HepG2 (cell line): ENCODE data around the gene CDC42SE1. TPM values are rescaled to one million over a fixed set of nuclear protein-coding genes. Genes with fewer than 3 reads are reported as not detected.

Experiments used
- AKAP8 ChIP-seq: sonication (generic); formaldehyde crosslinking; IDR thresholded peaks from 2 replicates; pipeline ENCODE4 v1.5.1; 2020; ENCODE audit warnings: mild to moderate bottlenecking, missing genetic modification reagents
- ARHGAP35 ChIP-seq: sonication (generic); formaldehyde crosslinking; IDR thresholded peaks from 2 replicates; pipeline ENCODE4 v1.9.0; 2022; ENCODE audit warnings: mild to moderate bottlenecking, inconsistent platforms, moderate library complexity, missing genetic modification reagents, borderline replicate concordance
- BCL6 ChIP-seq: IDR thresholded peaks from 2 replicates; pipeline ENCODE4 v1.6.1; 2016; ENCODE audit warnings: missing genetic modification reagents, missing compliant biosample characterization
- FOXO1 ChIP-seq: sonication (generic); formaldehyde crosslinking; IDR thresholded peaks from 2 replicates; pipeline ENCODE4 v1.4.0; 2020; ENCODE audit warnings: missing genetic modification reagents
- FOXO4 ChIP-seq: sonication (generic); formaldehyde crosslinking; conservative IDR thresholded peaks from 2 replicates; pipeline ENCODE4 v1.8.1; 2023; ENCODE audit warnings: missing genetic modification reagents
- ISL2 ChIP-seq: sonication (generic); formaldehyde crosslinking; IDR thresholded peaks from 2 replicates; pipeline ENCODE4 v1.5.0; 2020; ENCODE audit warnings: missing genetic modification reagents
- MBNL3 ChIP-seq: fragments of 250-450 bp; sonication (Bioruptor Pico); conservative IDR thresholded peaks from 2 replicates; pipeline ENCODE4 v1.8.0; 2022; ENCODE audit warnings: mild to moderate bottlenecking, inconsistent platforms
- SCMH1 ChIP-seq: sonication (generic); formaldehyde crosslinking; IDR thresholded peaks from 2 replicates; pipeline ENCODE4 v1.9.0; 2021; ENCODE audit warnings: missing genetic modification reagents, mild to moderate bottlenecking, borderline replicate concordance
- STAT5B ChIP-seq: sonication (generic); formaldehyde crosslinking; IDR thresholded peaks from 2 replicates; pipeline ENCODE4 v1.4.0; 2020; ENCODE audit warnings: missing genetic modification reagents
- TEAD3 ChIP-seq: optimal IDR thresholded peaks from 2 replicates; pipeline ENCODE3; 2016; ENCODE audit warnings: borderline replicate concordance
- ZBTB10 ChIP-seq: sonication (generic); formaldehyde crosslinking; IDR thresholded peaks from 2 replicates; pipeline ENCODE4 v1.4.0; 2020; ENCODE audit warnings: missing genetic modification reagents, borderline replicate concordance
- ZBTB7A ChIP-seq: sonication (generic); formaldehyde crosslinking; IDR thresholded peaks from 2 replicates; pipeline ENCODE4 v1.8.0; 2022; ENCODE audit warnings: mild to moderate bottlenecking, missing genetic modification reagents
- ZBTB7B ChIP-seq: sonication (generic); formaldehyde crosslinking; IDR thresholded peaks from 2 replicates; pipeline ENCODE4 v1.4.0; 2020; ENCODE audit warnings: missing genetic modification reagents
- ZFP1 ChIP-seq: IDR thresholded peaks from 2 replicates; pipeline ENCODE4 v1.6.1; 2016
- polyA plus RNA-seq, 8 experiments: library from polyadenylated mRNA; depleted of rRNA in 3 of 8; stranded (reverse) in 7 of 8; unstranded in 1 of 8; fragments of >200 nt; fragmentation: Illumina TruSeq in 4 of 8; extraction: Trizol in 4 of 8; gene quantifications; 2 replicates each; pipeline versions ENCODE4 v1.2.1 to v1.2.3, GENCODE V29; 2011 to 2016; ENCODE audit warnings: low read depth in 4 of 8, missing spikeins in 1 of 8, mixed read lengths in 1 of 8; ENCODE audit not compliant: insufficient read depth in 1 of 8
- total RNA-seq, 5 experiments: library from RNA; depleted of rRNA; stranded (reverse); fragments of >200 nt; fragmentation: Illumina TruSeq; extraction: Trizol; gene quantifications; 2 replicates each; pipeline ENCODE4 v1.2.3, GENCODE V29; 2016; ENCODE audit warnings: low read depth in 1 of 5
- TF ChIP-seq, protein P1 (sequence below): sonication (generic); formaldehyde crosslinking; IDR thresholded peaks from 2 replicates; pipeline ENCODE4 v1.4.0; 2020; ENCODE audit warnings: missing genetic modification reagents, borderline replicate concordance
- TF ChIP-seq, protein P2 (sequence below): sonication (generic); formaldehyde crosslinking; IDR thresholded peaks from 2 replicates; pipeline ENCODE4 v1.4.0; 2020; ENCODE audit warnings: low read depth, mild to moderate bottlenecking, missing genetic modification reagents
- TF ChIP-seq, protein P3 (sequence below): sonication (generic); formaldehyde crosslinking; IDR thresholded peaks from 2 replicates; pipeline ENCODE4 v1.5.0; 2020; ENCODE audit warnings: mild to moderate bottlenecking, missing genetic modification reagents, borderline replicate concordance

Gene CDC42SE1
- total and polyA plus RNA-seq, 2 of the 13 experiments (the other 11 are each of a cell fraction or from before 2014, with no cell fraction given): 17.6 to 17.9 TPM

DNA sequence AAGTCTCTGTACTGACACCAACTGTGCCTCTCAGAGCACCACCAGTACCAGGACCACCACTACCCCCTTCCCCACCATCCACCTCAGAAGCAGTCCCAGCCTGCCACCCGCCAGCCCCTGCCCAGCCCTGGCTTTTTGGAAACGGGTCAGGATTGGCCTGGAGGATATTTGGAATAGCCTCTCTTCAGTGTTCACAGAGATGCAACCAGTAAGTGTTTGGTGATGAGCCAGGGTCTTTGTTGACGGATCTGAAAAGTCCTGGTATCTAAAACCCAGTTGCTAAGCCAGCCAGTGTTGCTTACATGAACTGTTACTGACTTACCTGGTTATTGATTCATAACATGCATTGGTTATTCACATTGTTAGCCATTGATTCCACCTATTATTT, 10.8 kb downstream of the CDC42SE1 start (continued):
- TF ChIP-seq ZBTB10 (CRISPR knock-in tag) (no peak), SCMH1 (no peak), MBNL3 (CRISPR knock-in tag) (no peak), ZFP1 (CRISPR knock-in tag) (no peak), TEAD3 (CRISPR knock-in tag) (peak; percentile 61), ARHGAP35 (CRISPR knock-in tag) (no peak), ZBTB7A (0 out of 2 replicates have a peak, but pooled peaks have one; percentile 2), FOXO1 (CRISPR knock-in tag) (no peak), ISL2 (no peak), BCL6 (CRISPR knock-in tag) (no peak), STAT5B (CRISPR knock-in tag) (0 out of 2 replicates have a peak, but pooled peaks have one; percentile 8), ZBTB7B (CRISPR knock-in tag) (0 out of 2 replicates have a peak, but pooled peaks have one; percentile 76), FOXO4 (CRISPR knock-in tag) (0 out of 2 replicates have a peak, but pooled peaks have one; percentile 30), AKAP8 (CRISPR knock-in tag) (no peak)
- TF ChIP-seq, protein P1, sequence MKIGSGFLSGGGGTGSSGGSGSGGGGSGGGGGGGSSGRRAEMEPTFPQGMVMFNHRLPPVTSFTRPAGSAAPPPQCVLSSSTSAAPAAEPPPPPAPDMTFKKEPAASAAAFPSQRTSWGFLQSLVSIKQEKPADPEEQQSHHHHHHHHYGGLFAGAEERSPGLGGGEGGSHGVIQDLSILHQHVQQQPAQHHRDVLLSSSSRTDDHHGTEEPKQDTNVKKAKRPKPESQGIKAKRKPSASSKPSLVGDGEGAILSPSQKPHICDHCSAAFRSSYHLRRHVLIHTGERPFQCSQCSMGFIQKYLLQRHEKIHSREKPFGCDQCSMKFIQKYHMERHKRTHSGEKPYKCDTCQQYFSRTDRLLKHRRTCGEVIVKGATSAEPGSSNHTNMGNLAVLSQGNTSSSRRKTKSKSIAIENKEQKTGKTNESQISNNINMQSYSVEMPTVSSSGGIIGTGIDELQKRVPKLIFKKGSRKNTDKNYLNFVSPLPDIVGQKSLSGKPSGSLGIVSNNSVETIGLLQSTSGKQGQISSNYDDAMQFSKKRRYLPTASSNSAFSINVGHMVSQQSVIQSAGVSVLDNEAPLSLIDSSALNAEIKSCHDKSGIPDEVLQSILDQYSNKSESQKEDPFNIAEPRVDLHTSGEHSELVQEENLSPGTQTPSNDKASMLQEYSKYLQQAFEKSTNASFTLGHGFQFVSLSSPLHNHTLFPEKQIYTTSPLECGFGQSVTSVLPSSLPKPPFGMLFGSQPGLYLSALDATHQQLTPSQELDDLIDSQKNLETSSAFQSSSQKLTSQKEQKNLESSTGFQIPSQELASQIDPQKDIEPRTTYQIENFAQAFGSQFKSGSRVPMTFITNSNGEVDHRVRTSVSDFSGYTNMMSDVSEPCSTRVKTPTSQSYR: 0 out of 2 replicates have a peak, but pooled peaks have one; percentile 4
- TF ChIP-seq, protein P2, sequence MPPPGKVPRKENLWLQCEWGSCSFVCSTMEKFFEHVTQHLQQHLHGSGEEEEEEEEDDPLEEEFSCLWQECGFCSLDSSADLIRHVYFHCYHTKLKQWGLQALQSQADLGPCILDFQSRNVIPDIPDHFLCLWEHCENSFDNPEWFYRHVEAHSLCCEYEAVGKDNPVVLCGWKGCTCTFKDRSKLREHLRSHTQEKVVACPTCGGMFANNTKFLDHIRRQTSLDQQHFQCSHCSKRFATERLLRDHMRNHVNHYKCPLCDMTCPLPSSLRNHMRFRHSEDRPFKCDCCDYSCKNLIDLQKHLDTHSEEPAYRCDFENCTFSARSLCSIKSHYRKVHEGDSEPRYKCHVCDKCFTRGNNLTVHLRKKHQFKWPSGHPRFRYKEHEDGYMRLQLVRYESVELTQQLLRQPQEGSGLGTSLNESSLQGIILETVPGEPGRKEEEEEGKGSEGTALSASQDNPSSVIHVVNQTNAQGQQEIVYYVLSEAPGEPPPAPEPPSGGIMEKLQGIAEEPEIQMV (CRISPR knock-in tag): 0 out of 2 replicates have a peak, but pooled peaks have one; percentile 22
- TF ChIP-seq, protein P3, sequence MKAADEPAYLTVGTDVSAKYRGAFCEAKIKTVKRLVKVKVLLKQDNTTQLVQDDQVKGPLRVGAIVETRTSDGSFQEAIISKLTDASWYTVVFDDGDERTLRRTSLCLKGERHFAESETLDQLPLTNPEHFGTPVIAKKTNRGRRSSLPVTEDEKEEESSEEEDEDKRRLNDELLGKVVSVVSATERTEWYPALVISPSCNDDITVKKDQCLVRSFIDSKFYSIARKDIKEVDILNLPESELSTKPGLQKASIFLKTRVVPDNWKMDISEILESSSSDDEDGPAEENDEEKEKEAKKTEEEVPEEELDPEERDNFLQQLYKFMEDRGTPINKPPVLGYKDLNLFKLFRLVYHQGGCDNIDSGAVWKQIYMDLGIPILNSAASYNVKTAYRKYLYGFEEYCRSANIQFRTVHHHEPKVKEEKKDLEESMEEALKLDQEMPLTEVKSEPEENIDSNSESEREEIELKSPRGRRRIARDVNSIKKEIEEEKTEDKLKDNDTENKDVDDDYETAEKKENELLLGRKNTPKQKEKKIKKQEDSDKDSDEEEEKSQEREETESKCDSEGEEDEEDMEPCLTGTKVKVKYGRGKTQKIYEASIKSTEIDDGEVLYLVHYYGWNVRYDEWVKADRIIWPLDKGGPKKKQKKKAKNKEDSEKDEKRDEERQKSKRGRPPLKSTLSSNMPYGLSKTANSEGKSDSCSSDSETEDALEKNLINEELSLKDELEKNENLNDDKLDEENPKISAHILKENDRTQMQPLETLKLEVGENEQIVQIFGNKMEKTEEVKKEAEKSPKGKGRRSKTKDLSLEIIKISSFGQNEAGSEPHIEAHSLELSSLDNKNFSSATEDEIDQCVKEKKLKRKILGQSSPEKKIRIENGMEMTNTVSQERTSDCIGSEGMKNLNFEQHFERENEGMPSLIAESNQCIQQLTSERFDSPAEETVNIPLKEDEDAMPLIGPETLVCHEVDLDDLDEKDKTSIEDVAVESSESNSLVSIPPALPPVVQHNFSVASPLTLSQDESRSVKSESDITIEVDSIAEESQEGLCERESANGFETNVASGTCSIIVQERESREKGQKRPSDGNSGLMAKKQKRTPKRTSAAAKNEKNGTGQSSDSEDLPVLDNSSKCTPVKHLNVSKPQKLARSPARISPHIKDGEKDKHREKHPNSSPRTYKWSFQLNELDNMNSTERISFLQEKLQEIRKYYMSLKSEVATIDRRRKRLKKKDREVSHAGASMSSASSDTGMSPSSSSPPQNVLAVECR (CRISPR knock-in tag): no peak
